Smooth muscle cell (in vitro differentiated cells): ENCODE results near the gene SLC1A5. TPM values are rescaled to one million over a fixed set of nuclear protein-coding genes. Genes with fewer than 3 reads are reported as not detected.

Experiments used
- DNase-seq: peaks from one replicate; lab custom pipeline; 2025; ENCODE audit not compliant: unreplicated experiment; lab: John Stamatoyannopoulos, UW
- H2AFZ ChIP-seq: fragments of 200-600 bp; sonication (generic); 2 replicates; pipeline ENCODE4 v1.6.0; 2016; ENCODE audit warnings: antibody characterized with exemption, low read depth, mild to moderate bottlenecking
- H3F3A ChIP-seq: fragments of 200-600 bp; sonication (generic); 2 replicates; pipeline ENCODE4 v1.6.0; 2017; ENCODE audit warnings: antibody characterized with exemption, low read depth
- H3K27ac ChIP-seq: fragments of 200-600 bp; sonication (generic); 2 replicates; pipeline ENCODE4 v1.5.1; 2016; ENCODE audit warnings: low read depth, mild to moderate bottlenecking
- H3K27me3 ChIP-seq: fragments of 200-600 bp; sonication (generic); 2 replicates; pipeline ENCODE4 v1.6.1; 2016; ENCODE audit warnings: low read depth, mild to moderate bottlenecking
- H3K36me3 ChIP-seq: fragments of 200-600 bp; sonication (generic); 2 replicates; pipeline ENCODE4 v1.5.1; 2016; ENCODE audit warnings: low read depth
- H3K4me1 ChIP-seq: fragments of 200-600 bp; sonication (generic); 2 replicates; pipeline ENCODE4 v1.5.1; 2016; ENCODE audit warnings: low read depth
- H3K4me2 ChIP-seq: fragments of 200-600 bp; sonication (generic); 2 replicates; pipeline ENCODE4 v1.6.0; 2016; ENCODE audit warnings: mild to moderate bottlenecking
- H3K4me3 ChIP-seq: fragments of 200-600 bp; sonication (generic); 2 replicates; pipeline ENCODE4 v1.5.1; 2016; ENCODE audit warnings: mild to moderate bottlenecking
- H3K79me2 ChIP-seq: fragments of 200-600 bp; sonication (generic); 2 replicates; pipeline ENCODE4 v1.6.0; 2016; ENCODE audit warnings: low read depth, mild to moderate bottlenecking
- H3K9ac ChIP-seq: fragments of 200-600 bp; sonication (generic); 2 replicates; pipeline ENCODE4 v1.6.0; 2016; ENCODE audit warnings: low read depth
- H3K9me3 ChIP-seq: fragments of 200-600 bp; sonication (generic); replicated peaks from 2 replicates; pipeline ENCODE4 v1.5.1; 2016; ENCODE audit warnings: low read depth
- H4K20me1 ChIP-seq: fragments of 200-600 bp; sonication (generic); 2 replicates; pipeline ENCODE4 v1.6.0; 2016; ENCODE audit warnings: low read depth
- WGBS: methylation state at CpG from one replicate; pipeline ENCODE4 v1.1.7; 2016; ENCODE audit warnings: low lambda C conversion rate; 5-methylcytosine and 5-hydroxymethylcytosine counted together
- polyA plus RNA-seq: library from polyadenylated mRNA; unstranded; fragments of >200 nt; fragmentation: Nextera tagmentation; extraction: Ambion mirVana; gene quantifications from 2 replicates; pipeline ENCODE4 v1.2.1, GENCODE V29; 2016
- small RNA-seq: library from RNA; depleted of rRNA; stranded (forward); fragments of <200 nt; gene quantifications from one replicate; pipeline ENCODE3, GENCODE V24; 2014
- total RNA-seq: library from RNA; depleted of rRNA; stranded (reverse); fragments of >200 nt; gene quantifications from 2 replicates; pipeline ENCODE4 v1.2.3, GENCODE V29; 2014
- TF ChIP-seq, protein P1 (sequence below): fragments of 200-600 bp; sonication (generic); IDR thresholded peaks from 2 replicates; pipeline ENCODE4 v1.5.1; 2017; ENCODE audit warnings: borderline replicate concordance, mild to moderate bottlenecking, antibody characterized with exemption; ENCODE audit not compliant: insufficient read depth, poor library complexity, severe bottlenecking

The SLC1A5 gene
- total and polyA plus RNA-seq, 2 experiments from 2014 or later = 101 to 231 TPM

DNA sequence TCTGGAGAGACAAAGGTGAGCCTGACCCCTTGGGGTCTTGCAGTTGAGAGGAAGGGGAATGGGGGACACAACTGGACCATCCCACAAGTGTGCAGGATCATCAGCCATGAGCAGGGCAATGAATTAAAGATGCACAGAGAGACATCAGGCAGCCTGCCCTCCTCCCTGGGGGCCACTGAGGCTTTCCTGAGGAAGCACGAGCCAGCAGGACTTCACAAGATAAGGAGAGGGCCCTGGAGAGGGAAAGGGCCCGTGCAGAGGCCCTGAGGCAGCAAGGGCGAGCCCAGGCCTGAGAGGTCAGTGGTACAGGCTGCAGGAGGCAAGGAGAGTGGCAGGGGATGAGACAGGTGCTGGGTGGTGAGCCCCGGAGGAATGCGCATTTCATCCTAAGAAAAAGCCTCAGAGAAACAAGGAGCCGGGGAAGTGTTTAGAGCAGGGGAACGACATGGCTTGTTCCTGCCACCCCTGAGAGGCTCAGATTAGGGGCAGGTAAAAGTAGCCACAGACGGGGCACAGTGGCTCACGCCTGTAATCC is 62.5 kb downstream of the SLC1A5 start:
- no peak for DNase-seq
- no peak overlapping the region for H3K4me2 ChIP-seq
- TF ChIP-seq, protein P1, sequence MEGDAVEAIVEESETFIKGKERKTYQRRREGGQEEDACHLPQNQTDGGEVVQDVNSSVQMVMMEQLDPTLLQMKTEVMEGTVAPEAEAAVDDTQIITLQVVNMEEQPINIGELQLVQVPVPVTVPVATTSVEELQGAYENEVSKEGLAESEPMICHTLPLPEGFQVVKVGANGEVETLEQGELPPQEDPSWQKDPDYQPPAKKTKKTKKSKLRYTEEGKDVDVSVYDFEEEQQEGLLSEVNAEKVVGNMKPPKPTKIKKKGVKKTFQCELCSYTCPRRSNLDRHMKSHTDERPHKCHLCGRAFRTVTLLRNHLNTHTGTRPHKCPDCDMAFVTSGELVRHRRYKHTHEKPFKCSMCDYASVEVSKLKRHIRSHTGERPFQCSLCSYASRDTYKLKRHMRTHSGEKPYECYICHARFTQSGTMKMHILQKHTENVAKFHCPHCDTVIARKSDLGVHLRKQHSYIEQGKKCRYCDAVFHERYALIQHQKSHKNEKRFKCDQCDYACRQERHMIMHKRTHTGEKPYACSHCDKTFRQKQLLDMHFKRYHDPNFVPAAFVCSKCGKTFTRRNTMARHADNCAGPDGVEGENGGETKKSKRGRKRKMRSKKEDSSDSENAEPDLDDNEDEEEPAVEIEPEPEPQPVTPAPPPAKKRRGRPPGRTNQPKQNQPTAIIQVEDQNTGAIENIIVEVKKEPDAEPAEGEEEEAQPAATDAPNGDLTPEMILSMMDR = no peak
- H3K36me3 ChIP-seq = no peaks in the 10 kb centered on the region
- H2AFZ ChIP-seq = no peak overlapping the region
- no peaks in the 10 kb centered on the region for H3K9me3 ChIP-seq
- no peaks in the 10 kb centered on the region for H3K4me1 ChIP-seq
- H3K27me3 ChIP-seq = no peaks in the 10 kb centered on the region
- no peak overlapping the region for H3K4me3 ChIP-seq
- peaks cover 60% of the 10 kb centered on the region for H4K20me1 ChIP-seq
- H3F3A ChIP-seq = no peaks in the 10 kb centered on the region
- no peak overlapping the region for H3K27ac ChIP-seq
- H3K9ac ChIP-seq = no peak overlapping the region
- no peaks in the 10 kb centered on the region for H3K79me2 ChIP-seq
- WGBS = 86% methylated on average over 9 of the region's 9 CpGs

DNA sequence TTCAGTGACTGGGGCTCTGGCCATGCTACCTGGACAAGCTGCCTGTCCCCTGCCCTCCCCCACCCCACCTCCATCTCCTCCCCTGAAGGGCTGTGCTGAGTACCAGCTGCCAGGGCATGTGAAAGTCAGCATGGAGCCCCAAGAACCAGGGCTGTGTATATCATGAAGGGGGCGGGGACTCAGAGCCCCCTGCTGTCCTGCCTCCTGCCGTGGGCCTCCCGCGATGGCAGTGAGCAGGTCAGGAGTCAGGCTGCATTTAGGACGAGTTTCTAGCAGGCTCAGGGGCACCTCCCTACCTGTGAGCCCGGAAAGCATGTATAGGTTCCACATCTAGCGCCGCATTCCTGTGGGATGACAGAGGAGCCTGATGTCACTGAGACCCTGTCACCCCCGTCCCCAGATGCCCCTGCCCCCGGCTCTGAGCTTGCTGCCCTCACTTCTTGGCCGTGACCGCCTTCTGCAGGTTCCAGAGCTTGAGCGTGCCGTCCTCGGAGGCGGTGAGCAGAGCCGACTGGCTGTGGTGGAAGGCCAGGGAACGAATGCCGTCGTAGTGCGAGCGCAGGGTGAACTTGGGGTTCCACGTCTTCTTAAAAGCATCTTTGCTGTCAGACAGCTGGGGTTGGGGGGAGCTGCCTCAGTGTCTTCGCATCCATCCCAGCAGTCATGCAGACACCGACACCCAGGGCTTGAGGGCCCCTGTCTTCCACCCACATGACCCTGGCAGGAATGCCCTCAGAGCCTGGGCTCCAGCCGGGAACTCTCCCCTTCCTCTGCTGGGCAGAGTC is 63.2 kb downstream of the SLC1A5 start:
- DNase-seq = no peak
- no peaks in the 10 kb centered on the region for H3F3A ChIP-seq
- no peaks in the 10 kb centered on the region for H3K9me3 ChIP-seq
- H3K9ac ChIP-seq = no peak overlapping the region
- no peak overlapping the region for H2AFZ ChIP-seq
- no peaks in the 10 kb centered on the region for H3K36me3 ChIP-seq
- no peaks in the 10 kb centered on the region for H3K79me2 ChIP-seq
- TF ChIP-seq, protein P1 = no peak
- H3K27ac ChIP-seq = no peak overlapping the region
- no peaks in the 10 kb centered on the region for H3K27me3 ChIP-seq
- peaks cover 53% of the 10 kb centered on the region for H4K20me1 ChIP-seq
- 97% methylated on average over 25 of the region's 26 CpGs for WGBS
- H3K4me1 ChIP-seq = no peaks in the 10 kb centered on the region
- H3K4me3 ChIP-seq = no peak overlapping the region
- no peak overlapping the region for H3K4me2 ChIP-seq

Small RNAs within 50 kb of the gene (small RNA-seq; reads per million reads assigned to genes)
- not detected for gene AC008622.3
- gene HNRNPMP2 = not detected
- gene RF00019 = not detected

Other genes with a start within 250 kb of the SLC1A5 start
- 152 and 172 TPM in 2 replicates for gene CALM3, start 187.3 kb downstream of the SLC1A5 start, total RNA-seq
- 165 and 183 TPM in 2 replicates for gene CALM3, start 187.3 kb downstream of the SLC1A5 start, polyA plus RNA-seq
- gene PTGIR, start 163.5 kb downstream of the SLC1A5 start, total RNA-seq = 0.09 and 2.3 TPM in 2 replicates
- gene PTGIR, start 163.5 kb downstream of the SLC1A5 start, polyA plus RNA-seq = 0.81 and 1.3 TPM in 2 replicates
- gene GNG8, start 152.4 kb downstream of the SLC1A5 start, total RNA-seq = not detected in 2 replicates
- gene GNG8, start 152.4 kb downstream of the SLC1A5 start, polyA plus RNA-seq = 3.3 TPM in 1 of 2 replicates, not detected in the other
- 6.2 and 12.3 TPM in 2 replicates for gene DACT3, start 127.4 kb downstream of the SLC1A5 start, total RNA-seq
- gene DACT3, start 127.4 kb downstream of the SLC1A5 start, polyA plus RNA-seq = 19.1 and 22.7 TPM in 2 replicates
- gene PRKD2, start 71.5 kb downstream of the SLC1A5 start, total RNA-seq = 8.6 and 24.2 TPM in 2 replicates
- gene PRKD2, start 71.5 kb downstream of the SLC1A5 start, polyA plus RNA-seq = 34.6 and 45.9 TPM in 2 replicates
- gene FKRP, start 42.5 kb downstream of the SLC1A5 start, total RNA-seq = 13.8 and 35.2 TPM in 2 replicates
- 18.9 and 27.2 TPM in 2 replicates for gene FKRP, start 42.5 kb downstream of the SLC1A5 start, polyA plus RNA-seq
- gene STRN4, start 42.1 kb downstream of the SLC1A5 start, total RNA-seq = 47.1 and 55.7 TPM in 2 replicates
- gene STRN4, start 42.1 kb downstream of the SLC1A5 start, polyA plus RNA-seq = 69.1 and 72.1 TPM in 2 replicates
- 142 and 204 TPM in 2 replicates for gene AP2S1, start 62.3 kb upstream of the SLC1A5 start, total RNA-seq
- gene AP2S1, start 62.3 kb upstream of the SLC1A5 start, polyA plus RNA-seq = 471 and 488 TPM in 2 replicates
- 19.8 and 20.0 TPM in 2 replicates for gene ARHGAP35, start 72.4 kb upstream of the SLC1A5 start, total RNA-seq
- gene ARHGAP35, start 72.4 kb upstream of the SLC1A5 start, polyA plus RNA-seq = 6.9 TPM in 2 replicates
- gene NPAS1, start 231.2 kb upstream of the SLC1A5 start, total RNA-seq = 0.49 and 0.76 TPM in 2 replicates
- 3.7 and 4.7 TPM in 2 replicates for gene NPAS1, start 231.2 kb upstream of the SLC1A5 start, polyA plus RNA-seq